HepG2 (cell line): Measurements from ENCODE around the gene PCSK6. TPM values are rescaled to one million over a fixed set of nuclear protein-coding genes. Genes with fewer than 3 reads are reported as not detected.
A peak's percentile ranks its signal among the peaks of the same experiment; 100 is the strongest.

Source experiments
- BCLAF1 ChIP-seq: fragments of 450-650 bp; IDR thresholded peaks from 2 replicates; pipeline ENCODE4 v1.6.1; 2017; ENCODE audit warnings: mild to moderate bottlenecking
- CREM ChIP-seq, 2 experiments: sonication (generic) in 1 of 2; formaldehyde crosslinking in 1 of 2; IDR thresholded peaks; 2 replicates each; pipeline versions ENCODE4 v1.4.0 to v1.6.1; 2016 to 2020; ENCODE audit warnings: antibody characterized with exemption in 1 of 2, mild to moderate bottlenecking in 1 of 2, missing genetic modification reagents in 1 of 2
- E2F5 ChIP-seq: sonication (generic); formaldehyde crosslinking; conservative IDR thresholded peaks from 2 replicates; pipeline ENCODE4 v1.4.0; 2020; ENCODE audit warnings: missing genetic modification reagents
- ETV6 ChIP-seq: sonication (generic); formaldehyde crosslinking; conservative IDR thresholded peaks from 2 replicates; pipeline ENCODE4 v1.4.0; 2020; ENCODE audit warnings: missing genetic modification reagents
- PBX2 ChIP-seq: IDR thresholded peaks from 2 replicates; pipeline ENCODE4 v1.6.1; 2016; ENCODE audit warnings: control low read depth
- PBX3 ChIP-seq: sonication (generic); formaldehyde crosslinking; IDR thresholded peaks from 2 replicates; pipeline ENCODE4 v1.8.1; 2023; ENCODE audit warnings: missing genetic modification reagents, inconsistent platforms, borderline replicate concordance
- PRDM4 ChIP-seq: sonication (generic); formaldehyde crosslinking; IDR thresholded peaks from 2 replicates; pipeline ENCODE4 v1.9.0; 2021; ENCODE audit warnings: missing genetic modification reagents, borderline replicate concordance
- THYN1 ChIP-seq: sonication (generic); formaldehyde crosslinking; IDR thresholded peaks from 2 replicates; pipeline ENCODE4 v1.8.1; 2023; ENCODE audit warnings: low read depth, mild to moderate bottlenecking, moderate library complexity, missing genetic modification reagents, borderline replicate concordance
- ZNF737 ChIP-seq: sonication (generic); formaldehyde crosslinking; IDR thresholded peaks from 2 replicates; pipeline ENCODE4 v1.5.0; 2020; ENCODE audit warnings: missing genetic modification reagents, mild to moderate bottlenecking, borderline replicate concordance
- ZNF749 ChIP-seq: sonication (generic); formaldehyde crosslinking; IDR thresholded peaks from 2 replicates; pipeline ENCODE4 v1.8.0; 2022; ENCODE audit warnings: mild to moderate bottlenecking, missing genetic modification reagents, moderate library complexity, borderline replicate concordance
- polyA plus RNA-seq, 8 experiments: library from polyadenylated mRNA; depleted of rRNA in 3 of 8; stranded (reverse) in 7 of 8; unstranded in 1 of 8; fragments of >200 nt; fragmentation: Illumina TruSeq in 4 of 8; extraction: Trizol in 4 of 8; gene quantifications; 2 replicates each; pipeline versions ENCODE4 v1.2.1 to v1.2.3, GENCODE V29; 2011 to 2016; ENCODE audit warnings: low read depth in 4 of 8, missing spikeins in 1 of 8, mixed read lengths in 1 of 8; ENCODE audit not compliant: insufficient read depth in 1 of 8
- total RNA-seq, 5 experiments: library from RNA; depleted of rRNA; stranded (reverse); fragments of >200 nt; fragmentation: Illumina TruSeq; extraction: Trizol; gene quantifications; 2 replicates each; pipeline ENCODE4 v1.2.3, GENCODE V29; 2016; ENCODE audit warnings: low read depth in 1 of 5

Gene PCSK6
- total and polyA plus RNA-seq, 2 of the 13 experiments (the other 11 are each of a cell fraction or from before 2014, with no cell fraction given) = 56.5 to 155 TPM

GRCh38 chr15:101537483-101538080 is 48.1 kb upstream of the PCSK6 start (continued):
- TF ChIP-seq CREM (IDR thresholded peaks at IDR 0.05) = peak; percentile 23; the same call in 1 of the 2 replicates
- no peak for TF ChIP-seq CREM (CRISPR knock-in tag; IDR thresholded peaks at IDR 0.05)
- no peak for TF ChIP-seq PBX2
- no peak for TF ChIP-seq E2F5 (CRISPR knock-in tag)
- no peak for TF ChIP-seq THYN1 (CRISPR knock-in tag)
- TF ChIP-seq ZNF737 (CRISPR knock-in tag) = no peak
- no peak for TF ChIP-seq PBX3 (CRISPR knock-in tag)
- TF ChIP-seq PRDM4 (CRISPR knock-in tag) = no peak
- TF ChIP-seq BCLAF1 = no peak
- no peak for TF ChIP-seq ZNF749 (CRISPR knock-in tag)
- TF ChIP-seq ETV6 (CRISPR knock-in tag) = no peak
